ENCODE results near the gene TEX2.

GRCh38 chr17:64158831-64159590 lies 104.0 kb downstream of the TEX2 start:
- TF ChIP-seq, protein P1, sequence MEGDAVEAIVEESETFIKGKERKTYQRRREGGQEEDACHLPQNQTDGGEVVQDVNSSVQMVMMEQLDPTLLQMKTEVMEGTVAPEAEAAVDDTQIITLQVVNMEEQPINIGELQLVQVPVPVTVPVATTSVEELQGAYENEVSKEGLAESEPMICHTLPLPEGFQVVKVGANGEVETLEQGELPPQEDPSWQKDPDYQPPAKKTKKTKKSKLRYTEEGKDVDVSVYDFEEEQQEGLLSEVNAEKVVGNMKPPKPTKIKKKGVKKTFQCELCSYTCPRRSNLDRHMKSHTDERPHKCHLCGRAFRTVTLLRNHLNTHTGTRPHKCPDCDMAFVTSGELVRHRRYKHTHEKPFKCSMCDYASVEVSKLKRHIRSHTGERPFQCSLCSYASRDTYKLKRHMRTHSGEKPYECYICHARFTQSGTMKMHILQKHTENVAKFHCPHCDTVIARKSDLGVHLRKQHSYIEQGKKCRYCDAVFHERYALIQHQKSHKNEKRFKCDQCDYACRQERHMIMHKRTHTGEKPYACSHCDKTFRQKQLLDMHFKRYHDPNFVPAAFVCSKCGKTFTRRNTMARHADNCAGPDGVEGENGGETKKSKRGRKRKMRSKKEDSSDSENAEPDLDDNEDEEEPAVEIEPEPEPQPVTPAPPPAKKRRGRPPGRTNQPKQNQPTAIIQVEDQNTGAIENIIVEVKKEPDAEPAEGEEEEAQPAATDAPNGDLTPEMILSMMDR (IDR thresholded peaks at IDR 0.05; ENCODE audit: insufficient read depth, low read length): no peak
- TF ChIP-seq POLR2AphosphoS5 (IDR thresholded peaks at IDR 0.05; ENCODE audit: low read depth) (no peak), GABPA (IDR thresholded peaks at IDR 0.05; ENCODE audit: low read depth) (no peak), REST (IDR thresholded peaks at IDR 0.05; ENCODE audit: insufficient replicate concordance, low read depth) (no peak)

Data from HL-60 (cell line).